ENCODE results near the gene BACH2. TPM values are rescaled to one million over a fixed set of nuclear protein-coding genes. Genes with fewer than 3 reads are reported as not detected.

The BACH2 gene
- total and polyA plus RNA-seq, 2 of the 4 experiments (the other 2 are of a cell fraction): 1.3 to 1.4 TPM

GRCh38 chr6:90126181-90126580 is 170.5 kb downstream of the BACH2 start:
- no peak for TF ChIP-seq MXI1 (IDR thresholded peaks at IDR 0.05; ENCODE audit: borderline replicate concordance, low read depth, low read length)
- no peak for TF ChIP-seq POLR2A (IDR thresholded peaks at IDR 0.05; ENCODE audit: low read depth, low read length)
- TF ChIP-seq FOS (IDR thresholded peaks at IDR 0.05; ENCODE audit: low read depth, low read length): no peak
- no peak for TF ChIP-seq MAFK (IDR thresholded peaks at IDR 0.05; ENCODE audit: low read depth, low read length)
- H3K9ac ChIP-seq (ENCODE audit: low read depth, low read length): no peak overlapping the region
- POLR2A ChIA-PET (ENCODE audit: unreplicated experiment): no interaction called here
- H2AFZ ChIP-seq (replicated peaks; ENCODE audit: low read length, poor library complexity): no peak overlapping the region
- no peak overlapping the region for H3K56ac ChIP-seq (ENCODE audit: extremely low read depth, insufficient read depth, low read length)
- no peaks in the 10 kb centered on the region for H3K9me3 ChIP-seq (ENCODE audit: control insufficient read depth, insufficient read depth, low read length)
- H3K27ac ChIP-seq (ENCODE audit: insufficient read depth, low read length): no peak overlapping the region
- H3K27me3 ChIP-seq (ENCODE audit: control insufficient read depth, insufficient read depth, low read length): no peaks in the 10 kb centered on the region
- intact Hi-C loops (cut with micrococcal nuclease) (no loop called here), dilution Hi-C loops (cut with HindIII; ENCODE audit: low sequenced_read_pairs, unreplicated experiment) (no loop called here), in situ Hi-C loops (cut with MboI; ENCODE audit: low sequenced_read_pairs) (no loop called here)
- ATAC-seq (ENCODE audit: low read depth) (no peak), DNase-seq (no peak)
- no peak overlapping the region for H2AK9ac ChIP-seq (replicated peaks; ENCODE audit: low read depth, low read length, poor library complexity)
- no peak overlapping the region for H2BK5ac ChIP-seq (ENCODE audit: low read depth, low read length, poor library complexity, severe bottlenecking)
- no peaks in the 10 kb centered on the region for H3K79me1 ChIP-seq (ENCODE audit: low read depth in 1 of 2, low read length in 2 of 2)
- H3K18ac ChIP-seq (ENCODE audit: low read depth, low read length): no peak overlapping the region
- no peaks in the 10 kb centered on the region for H3K36me3 ChIP-seq (ENCODE audit: control insufficient read depth, insufficient read depth, low read length)
- H4K8ac ChIP-seq (ENCODE audit: low read depth in 2 of 2, low read length in 2 of 2): no peak overlapping the region
- no peak overlapping the region for H3K23ac ChIP-seq (ENCODE audit: low read depth, low read length)
- no peak overlapping the region for H2BK15ac ChIP-seq (ENCODE audit: low read depth, low read length)
- H3K9me1 ChIP-seq (ENCODE audit: insufficient read depth, low read length): 0 out of 2 replicates have a peak, but pooled peaks cover 2% of the 10 kb centered on the region
- no peak overlapping the region for H4K5ac ChIP-seq (ENCODE audit: low read depth, low read length)
- no TSS peak for BruUV-seq (replicated peaks)
- H3K4ac ChIP-seq (ENCODE audit: low read depth, low read length): peak overlapping the region; percentile 24; the same call in 1 of the 2 replicates
- H4K20me1 ChIP-seq (ENCODE audit: insufficient read depth, low read length): no peaks in the 10 kb centered on the region
- peaks cover 11% of the 10 kb centered on the region for H3K4me1 ChIP-seq (ENCODE audit: control insufficient read depth, insufficient read depth, low read length)
- H3K4me3 ChIP-seq (ENCODE audit: insufficient read depth, low read depth, low read length): no peak overlapping the region
- no peak overlapping the region for H4K91ac ChIP-seq (ENCODE audit: insufficient read depth, low read depth, low read length)
- no peak overlapping the region; the same call in 1 of the 2 replicates for H2BK120ac ChIP-seq (ENCODE audit: low read depth, low read length)
- H3K14ac ChIP-seq (replicated peaks; ENCODE audit: low read depth, low read length): no peak overlapping the region
- no peak overlapping the region for H2BK20ac ChIP-seq (ENCODE audit: low read depth, low read length)
- WGBS, 2 experiments (ENCODE audit: extremely low coverage in 2 of 2, insufficient read length in 1 of 2): 67% methylated on average over 2 of the region's 5 CpGs; no CpG with 5 or more reads in 1 of the 2 experiments
- no peak overlapping the region for H2AK5ac ChIP-seq (ENCODE audit: low read depth, low read length)
- CTCF ChIA-PET: no interaction called here
- H3K4me2 ChIP-seq (ENCODE audit: low read depth, low read length): no peak overlapping the region
